GM18511 (cell line): ENCODE measurements around the gene RAB43.
"Not testable (repeated sequence)": the region's sequence is repeated elsewhere in the genome, so short reads cannot be mapped to it uniquely, and the experiment has no call there.

Experiments
- ATAC-seq: cut with Tn5 transposase; IDR thresholded peaks from one replicate; pipeline ENCODE4 v1.9.1; 2021; ENCODE audit warnings: mild to moderate bottlenecking, moderate library complexity; ENCODE audit not compliant: unreplicated experiment

The RAB43 gene

DNA sequence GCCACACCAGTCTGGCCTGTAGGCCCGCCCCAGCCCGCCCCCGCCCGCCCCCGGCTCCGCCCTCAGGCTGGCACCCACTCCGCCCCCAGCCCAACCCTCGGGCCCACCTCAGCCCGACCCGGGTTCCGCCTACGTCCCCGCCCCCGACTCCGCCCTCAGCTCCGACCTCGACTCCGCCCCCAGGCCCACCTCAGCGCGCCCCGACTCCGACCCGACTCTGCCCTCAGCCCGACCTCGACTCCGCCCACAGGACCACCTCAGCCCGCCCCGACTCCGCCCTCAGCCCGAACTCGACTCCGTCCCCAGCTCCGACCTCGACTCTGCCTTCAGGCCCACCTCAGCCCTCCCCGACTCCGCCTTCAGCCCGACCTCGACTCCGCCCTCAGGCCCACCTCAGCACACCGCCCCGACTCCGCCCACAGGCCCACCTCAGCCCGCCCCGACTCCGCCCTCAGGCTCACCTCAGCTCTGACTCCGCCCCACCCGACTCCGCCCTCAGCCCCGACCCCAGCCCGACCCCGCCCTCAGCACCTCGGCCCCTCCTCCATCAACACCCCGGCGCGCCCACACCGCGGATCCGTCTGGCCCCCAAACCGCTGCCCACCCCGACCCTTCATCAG, at the start of gene RAB43:
Gene RAB43 (minus strand): TSS at position 13 of the 620 bp plus-strand sequence. CDS start 315 bp downstream, outside the sequence.
- ATAC-seq: peak; percentile 35

DNA sequence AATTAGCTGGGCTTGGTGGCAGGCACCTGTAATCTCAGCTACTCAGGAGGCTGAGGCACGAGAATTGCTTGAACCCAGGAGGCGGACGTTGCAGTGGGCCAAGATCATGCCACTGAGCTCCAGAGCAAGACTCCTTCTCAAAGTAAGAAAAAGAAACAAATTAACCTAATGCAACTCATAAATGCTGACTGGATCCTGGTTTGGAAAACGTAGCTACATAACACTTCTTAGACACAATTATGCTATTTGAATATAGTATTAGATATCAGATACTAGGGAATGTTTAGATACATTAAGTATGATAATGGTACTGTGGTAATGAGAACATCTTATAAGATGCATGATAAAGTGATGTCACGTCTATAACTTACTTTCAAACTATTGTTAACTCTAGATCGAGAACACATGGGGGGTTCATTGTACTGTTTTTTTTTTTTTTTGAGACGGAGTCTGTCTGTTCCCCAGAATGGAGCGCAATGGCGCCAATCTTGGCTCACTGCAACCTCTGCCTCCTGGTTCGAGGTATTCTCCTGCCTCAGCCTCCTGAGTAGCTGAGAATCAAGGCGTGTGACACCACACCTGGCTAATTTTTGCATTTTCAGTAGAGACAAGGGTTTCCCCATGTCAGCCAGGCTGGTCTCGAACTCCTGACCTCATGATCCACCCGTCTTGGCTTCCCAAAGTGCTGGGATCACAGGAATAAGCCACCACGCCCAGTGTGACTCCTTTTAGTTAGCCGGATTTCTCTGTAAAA, 45.2 kb upstream of the RAB43 start:
- no peak for ATAC-seq

DNA sequence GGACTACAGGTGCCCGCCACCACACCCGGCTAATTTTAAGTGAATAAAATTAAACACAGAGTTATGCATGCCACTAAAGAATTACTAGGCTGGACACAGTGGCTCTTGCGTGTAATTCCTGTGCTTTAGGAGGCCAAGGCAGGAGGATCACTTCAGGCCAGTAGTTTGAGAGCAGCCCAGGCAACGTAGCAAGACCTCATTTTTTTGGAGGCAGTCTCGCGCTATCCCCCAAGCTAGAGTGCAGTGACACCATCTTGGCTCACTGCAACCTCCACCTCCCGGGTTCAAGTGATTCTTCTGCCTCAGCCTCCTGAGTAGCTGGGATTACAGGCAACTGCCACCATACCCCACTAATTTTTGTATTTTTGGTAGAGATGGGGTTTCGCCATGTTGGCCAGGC, 44.0 kb upstream of the RAB43 start:
- not testable (repeated sequence) for ATAC-seq

DNA sequence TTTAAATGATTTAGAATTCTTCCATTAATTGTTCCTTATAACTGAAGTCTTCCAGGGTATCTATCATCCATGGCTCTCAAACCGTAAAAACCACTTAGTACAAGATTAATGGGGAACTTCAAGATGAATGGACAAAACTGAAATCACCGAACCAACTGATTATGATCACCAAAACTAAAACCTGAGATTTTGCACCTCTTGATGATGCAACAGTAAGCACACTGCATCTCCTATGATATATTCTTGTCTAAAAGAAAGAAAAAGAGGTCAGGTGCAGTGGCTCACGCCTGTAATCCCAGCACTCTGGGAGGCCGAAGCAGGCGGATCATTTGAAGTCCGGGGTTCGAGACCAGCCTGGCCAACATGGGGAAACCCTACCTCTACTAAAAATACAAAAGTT, 42.9 kb upstream of the RAB43 start:
- ATAC-seq: no peak

DNA sequence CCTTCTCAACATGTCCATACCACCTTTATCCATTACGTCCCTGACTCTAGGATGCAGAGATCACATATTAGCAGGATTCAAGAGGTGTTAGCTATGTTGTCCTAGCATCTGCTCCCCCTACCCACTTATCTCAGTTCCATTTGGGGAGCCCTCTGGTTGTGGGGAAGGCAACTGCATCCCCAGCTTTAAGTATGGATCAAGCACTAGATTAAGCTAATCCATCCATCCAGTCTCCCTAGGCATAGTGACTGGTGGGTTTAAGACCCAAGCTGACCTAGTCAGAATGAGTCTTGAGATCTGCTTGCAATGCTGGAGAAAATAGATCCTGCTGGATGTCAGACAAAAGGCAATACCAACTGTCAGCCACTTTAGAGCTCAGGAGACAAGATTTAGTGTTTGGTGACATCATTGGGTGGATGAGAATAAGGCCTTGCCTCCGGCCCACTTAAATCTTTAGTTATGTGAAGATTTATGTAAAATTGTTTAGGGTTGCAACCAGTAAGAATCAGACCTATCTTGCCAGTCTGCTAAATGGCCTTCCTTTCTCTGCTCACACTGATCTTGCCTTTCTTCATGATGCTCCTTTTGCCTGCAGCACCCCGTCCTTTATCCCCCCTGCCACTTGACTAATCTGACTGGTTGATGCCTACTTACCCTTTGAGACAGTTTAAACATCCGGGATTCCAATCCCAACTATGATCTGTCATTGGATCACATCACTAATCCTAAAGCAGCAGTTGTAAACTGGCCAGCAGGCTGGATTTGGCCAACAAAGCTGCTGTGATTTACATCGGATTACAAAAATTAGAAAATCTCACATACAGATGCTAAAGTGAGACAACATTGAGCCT, 41.4 kb upstream of the RAB43 start:
- no peak for ATAC-seq

DNA sequence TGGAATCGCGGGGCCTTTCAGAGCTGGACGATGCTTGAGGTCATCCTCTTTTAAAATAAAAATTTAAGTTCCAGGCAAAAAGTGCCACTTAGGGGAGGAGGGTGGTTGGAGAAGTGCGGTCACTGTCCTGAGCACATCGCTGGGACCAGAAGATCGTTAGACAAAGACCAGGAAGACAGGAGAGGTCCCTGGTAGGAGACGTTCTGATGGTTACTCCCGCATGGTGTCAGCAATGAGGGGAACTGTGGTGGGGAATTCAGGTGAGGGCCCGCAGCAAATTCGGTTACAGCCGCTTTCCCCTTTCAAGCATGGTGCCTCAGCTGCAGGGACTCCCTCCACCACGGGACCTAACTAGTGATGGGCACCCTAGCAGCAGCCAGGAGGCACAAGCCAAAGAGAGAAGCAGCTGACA, 40.3 kb upstream of the RAB43 start:
- ATAC-seq: peak; percentile 3

DNA sequence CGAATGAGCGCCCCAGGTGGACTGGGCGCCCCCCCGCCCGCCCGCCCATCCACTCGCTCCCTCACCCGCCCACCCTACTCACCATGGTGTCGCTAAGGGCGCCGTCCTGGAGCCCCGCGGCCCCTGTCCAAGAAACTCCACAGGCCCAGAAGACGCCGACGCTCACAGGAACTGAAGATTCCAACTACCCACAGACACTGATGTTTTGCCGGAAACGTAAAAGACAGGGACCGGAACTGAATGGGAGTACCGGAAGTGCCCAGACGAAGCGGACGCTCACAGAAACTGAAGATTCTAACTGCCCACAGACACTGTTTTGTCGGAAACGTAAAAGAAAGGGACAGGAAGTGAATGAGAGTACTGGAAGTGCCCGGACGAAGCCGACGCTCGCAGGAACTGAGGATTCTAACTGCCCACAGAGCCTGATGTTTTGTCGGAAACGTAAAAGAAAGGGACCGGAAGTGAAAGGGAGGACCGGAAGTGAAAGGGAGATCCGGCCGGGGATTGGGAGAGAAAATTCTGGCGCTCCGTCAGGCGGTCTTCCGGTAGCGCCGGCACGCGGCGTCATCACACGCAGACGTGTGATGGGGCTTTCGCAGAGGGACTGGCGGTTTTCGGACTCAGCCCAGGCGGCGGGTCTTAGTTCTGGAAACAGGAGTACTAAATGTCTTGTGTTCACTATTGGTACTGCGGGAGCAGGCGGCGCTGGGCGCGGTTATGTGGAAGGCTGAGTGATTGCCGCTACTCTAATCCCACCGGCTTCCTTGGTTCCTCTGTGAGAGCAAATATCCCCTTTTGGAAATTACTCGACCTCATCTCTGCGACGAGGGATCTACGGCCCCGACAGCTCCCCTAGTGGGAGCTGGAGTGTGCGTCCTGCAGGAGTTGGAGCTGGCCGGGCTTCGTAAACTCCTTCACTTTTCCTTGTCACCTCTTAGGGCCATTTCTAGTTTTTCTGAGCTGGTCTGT, 39.6 kb upstream of the RAB43 start, which contains the start of gene ISY1:
Gene ISY1 (minus strand): TSS at position 173 of the 969 bp plus-strand sequence. CDS start 88 bp downstream, at position 85.
- peak; percentile 85 for ATAC-seq

DNA sequence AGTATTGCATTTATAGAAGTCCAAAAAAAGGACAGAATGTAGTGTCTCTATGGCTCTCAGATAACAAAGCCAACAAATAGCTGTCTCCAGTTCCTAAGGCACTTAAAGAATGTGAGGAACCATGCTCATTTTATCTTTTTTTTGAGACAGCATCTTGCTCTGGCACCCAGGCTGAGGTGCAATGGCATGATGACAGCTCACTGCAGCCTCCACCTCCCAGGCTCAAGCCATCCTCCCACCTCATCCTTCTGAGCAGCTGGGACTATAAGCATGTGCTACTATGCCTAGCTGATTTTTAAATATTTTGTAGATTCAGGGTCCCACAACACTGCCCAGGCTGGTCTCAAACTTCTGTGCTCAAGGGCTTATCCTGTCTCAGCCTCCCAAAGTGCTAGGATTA, 23.2 kb upstream of the RAB43 start:
- ATAC-seq: no peak

DNA sequence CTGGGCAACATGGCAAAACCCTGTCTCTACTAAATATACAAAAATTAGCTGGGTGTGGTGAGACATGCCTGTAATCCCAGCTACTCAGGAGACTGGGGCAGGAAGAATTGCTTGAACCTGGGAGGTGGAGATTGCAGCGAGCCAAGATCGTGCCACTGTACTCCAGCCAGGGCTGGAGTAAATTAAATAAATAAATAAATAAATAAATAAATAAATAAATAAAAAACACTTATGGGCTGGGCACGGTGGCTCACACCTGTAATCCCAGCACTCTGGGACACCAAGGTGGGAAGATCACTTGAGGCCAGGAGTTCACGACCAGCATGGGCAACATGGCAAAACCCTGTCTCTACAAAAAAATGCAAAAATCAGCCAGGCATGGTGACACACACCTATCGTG, 19.4 kb upstream of the RAB43 start:
- ATAC-seq: not testable (repeated sequence)

DNA sequence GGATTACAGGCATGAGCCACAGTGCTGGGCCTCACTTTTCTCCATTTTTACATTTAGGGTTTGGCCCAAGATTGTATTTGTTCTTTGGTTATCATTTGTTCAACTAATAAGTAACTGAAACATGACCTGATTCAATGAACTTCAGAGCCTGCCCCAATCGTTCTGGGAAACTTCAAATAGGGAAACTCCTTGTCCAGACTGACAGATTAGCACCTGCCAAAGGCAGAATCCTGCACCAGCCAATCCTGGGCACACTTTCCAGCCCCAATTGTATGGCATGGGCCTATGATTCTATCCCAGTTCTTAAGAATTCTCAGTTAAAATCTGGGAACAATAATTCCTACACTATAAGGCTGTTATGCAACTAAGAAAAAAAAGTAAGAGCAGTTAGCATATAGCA, 18.3 kb upstream of the RAB43 start:
- no peak for ATAC-seq

DNA sequence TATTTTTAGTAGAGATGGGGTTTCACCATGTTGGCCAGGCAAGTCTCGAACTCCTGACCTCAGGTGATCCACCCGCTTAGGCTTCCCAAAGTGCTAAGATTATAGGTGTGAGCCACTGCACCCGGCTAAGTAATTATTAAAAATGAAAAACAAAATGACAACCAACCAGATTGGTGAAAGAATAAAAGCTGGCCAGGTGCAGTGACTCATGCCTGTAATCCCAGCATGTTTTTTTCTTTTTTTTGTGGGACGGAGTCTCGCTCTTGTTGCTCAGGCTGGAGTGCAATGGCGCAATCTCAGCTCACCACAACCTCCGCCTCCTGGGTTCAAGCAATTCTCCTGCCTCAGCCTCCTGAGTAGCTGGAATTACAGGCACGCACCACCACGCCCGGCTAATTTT, 14.7 kb upstream of the RAB43 start:
- not testable (repeated sequence) for ATAC-seq

DNA sequence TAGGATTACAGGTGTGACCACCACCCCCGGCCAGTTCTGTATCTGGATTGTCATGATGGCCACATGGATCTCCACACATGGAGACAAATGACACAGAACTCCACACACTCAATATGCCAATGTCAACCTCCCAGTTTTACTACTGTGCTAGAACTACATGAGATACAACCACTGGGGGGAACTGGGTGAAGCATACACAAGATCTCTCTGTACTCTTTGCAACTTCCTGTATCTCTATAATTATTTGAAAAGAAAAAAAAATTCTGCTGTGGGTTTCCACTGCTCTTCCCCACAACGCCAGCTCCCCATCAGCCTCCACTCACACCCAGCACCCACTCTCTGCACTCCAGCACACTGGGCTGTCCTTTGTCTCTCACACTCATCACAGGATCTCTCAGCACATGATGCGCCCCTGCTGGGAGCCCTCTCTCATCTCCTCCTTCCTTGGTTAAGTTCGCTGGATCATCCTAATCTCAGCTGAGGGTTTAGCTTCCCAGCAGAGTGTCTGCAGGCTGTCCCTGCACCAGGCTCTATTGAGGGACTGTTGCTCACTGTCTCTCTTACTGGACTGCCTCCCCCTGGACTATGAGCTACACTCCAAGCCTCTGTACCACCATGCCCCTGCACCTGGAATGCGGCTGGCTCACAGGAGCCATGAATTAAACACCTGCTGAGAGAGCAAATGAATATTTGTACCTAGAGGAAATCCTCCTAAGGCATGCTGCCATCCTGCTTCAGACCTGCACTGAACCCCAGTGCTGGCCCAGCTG, 10.7 kb upstream of the RAB43 start:
- no peak for ATAC-seq

DNA sequence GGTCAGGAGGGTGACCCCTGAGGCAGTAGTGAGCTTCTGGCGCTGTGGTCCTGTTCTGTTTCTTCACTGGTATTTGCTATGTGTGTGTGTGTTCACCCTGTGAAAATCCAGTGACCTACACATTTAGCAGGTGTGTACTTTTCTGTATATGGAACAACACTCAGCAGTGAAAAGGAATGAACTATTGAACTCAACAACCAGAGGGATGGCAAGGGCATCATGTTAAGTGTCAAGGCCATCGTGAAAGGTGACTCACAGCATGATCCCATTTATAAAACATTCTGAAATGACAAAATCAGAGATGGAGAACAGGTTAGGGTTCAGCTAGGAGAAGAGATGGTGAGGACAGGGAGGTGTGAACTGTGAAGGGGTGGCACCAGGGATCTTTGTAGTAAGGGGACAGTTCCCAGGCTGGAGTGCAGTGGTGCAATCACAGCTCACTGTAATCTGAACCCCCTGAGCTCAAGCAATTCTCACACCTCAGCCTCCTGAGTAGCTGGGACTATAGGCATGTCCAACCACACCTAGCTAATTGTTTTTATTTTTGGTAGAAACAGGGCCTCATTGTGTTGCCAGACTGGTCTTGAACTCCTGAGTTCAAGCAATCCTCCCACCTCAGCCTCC, 10.0 kb upstream of the RAB43 start:
- ATAC-seq: no peak

DNA sequence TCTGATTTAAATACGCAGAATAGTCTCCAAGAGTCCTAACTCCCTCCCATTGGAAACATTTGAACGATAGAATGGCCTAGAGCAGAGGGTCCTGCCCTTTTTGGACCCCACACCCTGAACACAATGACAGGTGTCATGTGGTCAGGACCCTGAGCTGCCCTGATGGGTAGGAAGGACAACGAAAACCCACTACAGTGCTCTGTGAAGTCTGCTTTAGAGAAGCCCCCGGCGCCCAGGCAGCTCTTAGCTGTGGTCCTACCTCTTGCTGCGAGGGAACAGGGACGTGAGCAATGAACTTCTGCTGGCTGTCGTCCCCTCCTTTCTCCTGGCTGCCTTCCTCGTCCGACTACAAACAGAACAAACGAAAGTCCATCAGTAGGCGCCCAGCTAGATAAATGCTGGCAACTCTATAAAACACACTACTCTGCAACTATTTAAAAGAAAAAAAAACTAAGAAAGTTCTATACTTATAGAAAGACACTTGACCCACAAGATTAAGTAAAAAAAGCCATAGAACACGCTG, 8.7 kb upstream of the RAB43 start:
- ATAC-seq: no peak

DNA sequence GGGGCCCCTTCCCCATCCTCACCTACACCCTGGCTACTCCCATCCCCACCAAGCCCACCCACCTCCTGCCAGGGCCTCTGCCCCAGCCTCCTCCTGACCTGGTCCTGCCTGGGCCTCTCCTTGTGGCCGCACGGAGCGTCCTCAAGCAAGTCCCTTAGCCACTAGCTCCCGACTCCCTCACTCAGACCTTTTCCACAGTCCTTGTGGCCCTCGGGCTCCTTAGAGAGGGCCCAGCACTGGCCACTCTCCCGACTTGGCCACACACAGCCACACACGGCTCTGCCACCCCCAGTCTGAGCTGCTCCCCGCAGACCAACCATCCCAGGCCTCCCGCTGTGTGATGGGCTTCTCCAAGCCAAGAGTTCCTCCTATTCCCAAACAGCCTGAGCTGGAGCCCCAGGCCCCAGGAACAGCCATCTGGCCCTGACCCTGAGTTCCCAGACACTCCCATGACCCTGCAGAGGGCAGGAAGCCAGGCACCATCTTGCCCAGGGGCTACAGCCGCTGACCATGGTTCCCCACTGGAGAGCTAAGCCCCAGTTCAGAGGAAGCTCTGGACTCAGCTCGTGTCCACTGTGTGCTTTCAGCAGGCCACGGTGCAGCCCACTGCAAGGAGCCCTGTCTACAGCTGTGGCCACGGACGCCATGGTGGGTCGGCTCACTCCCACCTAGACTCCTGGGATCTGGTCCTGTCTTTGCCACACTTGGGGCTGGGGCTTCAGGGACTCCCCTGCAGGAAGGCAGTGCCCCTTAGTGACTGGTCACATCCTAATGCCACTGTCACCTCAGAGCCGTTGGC, 7.0 kb upstream of the RAB43 start:
- no peak for ATAC-seq

DNA sequence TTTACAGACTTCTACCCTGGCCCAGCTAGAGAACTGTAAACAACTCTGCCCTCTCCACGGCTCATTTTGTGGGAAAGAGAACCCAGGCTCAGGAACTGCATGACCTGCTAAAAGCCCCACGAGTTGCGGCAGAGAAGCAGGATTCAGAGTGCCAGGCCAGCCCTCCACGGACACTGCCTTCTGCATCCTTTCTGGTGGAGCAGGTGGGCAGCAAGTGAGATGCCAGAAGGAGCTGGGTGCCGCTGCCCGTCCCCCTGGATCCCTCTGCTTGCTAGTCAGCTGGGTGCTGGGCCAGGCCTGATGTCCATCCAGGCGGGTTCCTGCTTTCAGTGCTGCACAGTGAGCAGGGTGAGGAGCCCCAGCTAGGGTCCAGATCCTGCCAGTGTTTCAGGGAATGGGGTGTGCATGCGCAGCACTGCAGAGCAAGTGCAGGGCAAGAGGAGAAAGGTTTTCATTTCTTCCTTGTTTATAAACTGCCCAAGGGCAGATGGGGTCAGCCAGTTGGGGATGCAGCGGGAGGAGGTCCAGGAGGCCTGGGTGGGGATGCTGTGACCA, 5.2 kb upstream of the RAB43 start:
- ATAC-seq: no peak

DNA sequence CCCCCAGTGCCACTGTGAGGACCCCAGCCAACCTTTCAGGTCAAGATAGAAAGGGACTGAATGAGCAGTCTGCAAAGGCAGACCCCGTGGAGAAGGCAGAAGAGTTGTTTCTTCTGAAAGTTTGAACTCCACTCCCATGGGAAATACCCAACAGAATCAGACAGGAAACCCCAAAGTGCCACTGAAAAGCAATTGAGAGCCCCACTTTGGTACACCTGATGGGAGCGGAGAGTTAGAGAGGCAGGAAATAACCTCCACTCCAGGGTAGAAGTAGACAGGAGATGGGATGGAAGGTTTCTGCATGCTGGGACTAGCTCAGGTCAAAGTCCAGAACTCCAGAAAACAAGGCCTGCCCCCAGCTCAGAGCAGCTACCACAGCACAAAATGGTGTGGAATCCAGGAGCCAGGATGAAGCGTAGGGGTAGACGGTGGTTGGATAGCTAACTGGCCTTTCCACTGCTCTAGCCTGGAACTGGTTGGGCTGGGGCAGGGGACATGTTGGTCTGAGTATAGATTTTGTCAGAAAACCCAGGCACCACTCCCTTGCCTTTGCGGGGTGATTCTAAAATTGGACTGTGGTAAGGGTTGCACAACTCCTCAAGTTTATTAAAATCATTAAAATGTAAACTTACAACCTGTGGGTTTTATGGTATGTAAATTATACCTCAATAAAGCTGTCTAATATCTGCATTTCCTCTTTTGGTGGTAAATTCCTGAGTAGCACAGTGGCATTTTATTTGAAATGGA, 1.9 kb upstream of the RAB43 start:
- no peak for ATAC-seq
